ENCODE data around the gene TMEM158.

TMEM158 gene

DNA sequence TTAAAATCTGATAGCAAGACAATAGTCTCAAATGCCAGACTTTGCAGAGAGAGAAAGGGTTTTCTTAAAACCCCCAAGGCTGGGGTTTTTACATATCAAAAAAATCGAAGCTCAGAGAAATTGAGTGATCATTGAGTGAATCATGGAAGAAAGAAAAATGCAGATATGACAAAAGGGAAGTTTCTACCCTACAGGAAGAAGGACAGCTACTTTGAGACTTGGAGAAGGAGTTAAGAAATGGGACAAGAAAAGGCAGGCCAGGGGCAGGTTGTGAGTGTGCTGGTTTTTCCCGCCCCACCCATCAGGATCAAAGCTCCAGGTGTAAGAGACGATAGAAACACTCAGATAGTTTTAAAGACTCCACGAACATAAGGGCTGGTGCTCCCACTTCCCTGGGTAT is 18.6 kb downstream of the TMEM158 start:
- in situ Hi-C loops (cut with HindIII; ENCODE audit: low sequenced_read_pairs): no loop called here

DNA sequence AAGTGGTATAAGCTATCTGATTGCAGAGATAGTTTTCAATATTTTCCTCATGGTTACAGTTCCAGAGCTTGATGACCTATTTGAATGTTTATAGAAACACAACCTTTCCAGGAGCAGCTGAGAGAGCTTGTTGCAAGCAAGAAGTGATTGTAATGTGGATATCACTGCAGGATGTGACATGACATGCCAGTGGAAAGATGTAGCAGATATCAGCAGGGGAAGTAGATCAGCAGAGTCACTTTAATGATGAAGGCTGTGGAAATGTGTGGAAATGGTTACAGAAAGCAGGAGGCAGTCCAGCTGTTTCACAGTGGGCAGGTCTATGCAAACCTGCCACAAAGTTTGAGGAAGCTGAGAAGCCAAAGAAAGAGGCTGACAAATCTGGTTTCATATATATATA is 21.0 kb downstream of the TMEM158 start:
- in situ Hi-C loops (cut with HindIII; ENCODE audit: low sequenced_read_pairs): no loop called here

DNA sequence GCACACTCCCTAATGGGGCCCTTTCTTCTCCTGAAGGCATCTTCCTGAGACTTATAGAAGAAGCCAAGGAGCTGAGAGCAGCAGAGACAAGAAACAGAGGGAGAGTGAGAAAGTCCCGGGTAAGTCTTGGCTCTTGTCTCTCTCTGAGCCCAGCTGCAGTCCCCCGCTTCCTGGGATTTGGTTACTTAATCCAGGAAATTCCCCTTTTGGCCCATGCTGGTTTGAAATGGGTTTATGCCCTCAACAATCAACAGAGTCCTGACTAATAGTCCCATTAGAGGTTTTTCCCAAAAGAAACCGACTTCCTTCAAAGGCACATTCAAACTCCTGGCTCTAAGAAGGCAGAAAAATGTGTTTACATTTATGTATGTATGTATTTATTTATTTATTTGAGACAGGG is 22.0 kb downstream of the TMEM158 start:
- in situ Hi-C loops (cut with HindIII; ENCODE audit: low sequenced_read_pairs): no loop called here

DNA sequence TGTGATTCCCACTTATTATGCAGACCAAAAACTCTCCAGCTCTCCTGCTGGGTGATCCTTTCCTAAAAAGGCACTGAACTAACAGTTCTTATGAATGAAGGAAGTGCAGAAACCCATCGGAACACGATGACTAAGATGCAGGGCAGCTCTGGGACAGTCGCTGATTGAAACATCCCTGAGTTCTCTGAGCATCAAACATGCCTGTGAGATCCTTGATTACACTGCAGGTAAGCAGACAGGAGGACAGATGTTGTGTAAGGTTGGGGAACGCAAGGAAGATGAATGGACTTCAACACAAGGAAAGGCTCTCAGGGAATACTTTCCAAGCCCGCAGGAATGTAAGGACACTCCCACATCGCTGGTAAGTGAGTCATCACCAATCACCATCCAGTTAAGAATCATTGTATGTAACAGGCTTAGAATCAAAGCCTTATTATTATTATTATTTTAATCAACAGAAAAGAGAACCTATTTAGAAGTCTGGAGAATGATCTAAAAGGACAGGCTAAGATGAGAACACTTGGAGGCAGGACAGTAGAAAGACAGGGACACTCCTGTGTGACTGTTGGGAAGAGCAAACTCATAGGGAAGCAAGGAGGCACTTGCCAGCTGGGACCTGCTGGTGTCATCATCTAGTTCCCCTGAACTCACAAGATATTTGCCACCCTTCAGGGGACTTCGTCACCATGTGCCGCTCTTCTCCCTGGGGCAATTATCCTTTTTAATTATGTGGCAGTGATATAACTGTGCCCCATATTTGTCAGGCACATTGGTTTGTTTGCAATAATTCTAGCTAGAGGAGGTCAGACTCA is 26.0 kb downstream of the TMEM158 start:
- in situ Hi-C loops (cut with HindIII; ENCODE audit: low sequenced_read_pairs): no loop called here

DNA sequence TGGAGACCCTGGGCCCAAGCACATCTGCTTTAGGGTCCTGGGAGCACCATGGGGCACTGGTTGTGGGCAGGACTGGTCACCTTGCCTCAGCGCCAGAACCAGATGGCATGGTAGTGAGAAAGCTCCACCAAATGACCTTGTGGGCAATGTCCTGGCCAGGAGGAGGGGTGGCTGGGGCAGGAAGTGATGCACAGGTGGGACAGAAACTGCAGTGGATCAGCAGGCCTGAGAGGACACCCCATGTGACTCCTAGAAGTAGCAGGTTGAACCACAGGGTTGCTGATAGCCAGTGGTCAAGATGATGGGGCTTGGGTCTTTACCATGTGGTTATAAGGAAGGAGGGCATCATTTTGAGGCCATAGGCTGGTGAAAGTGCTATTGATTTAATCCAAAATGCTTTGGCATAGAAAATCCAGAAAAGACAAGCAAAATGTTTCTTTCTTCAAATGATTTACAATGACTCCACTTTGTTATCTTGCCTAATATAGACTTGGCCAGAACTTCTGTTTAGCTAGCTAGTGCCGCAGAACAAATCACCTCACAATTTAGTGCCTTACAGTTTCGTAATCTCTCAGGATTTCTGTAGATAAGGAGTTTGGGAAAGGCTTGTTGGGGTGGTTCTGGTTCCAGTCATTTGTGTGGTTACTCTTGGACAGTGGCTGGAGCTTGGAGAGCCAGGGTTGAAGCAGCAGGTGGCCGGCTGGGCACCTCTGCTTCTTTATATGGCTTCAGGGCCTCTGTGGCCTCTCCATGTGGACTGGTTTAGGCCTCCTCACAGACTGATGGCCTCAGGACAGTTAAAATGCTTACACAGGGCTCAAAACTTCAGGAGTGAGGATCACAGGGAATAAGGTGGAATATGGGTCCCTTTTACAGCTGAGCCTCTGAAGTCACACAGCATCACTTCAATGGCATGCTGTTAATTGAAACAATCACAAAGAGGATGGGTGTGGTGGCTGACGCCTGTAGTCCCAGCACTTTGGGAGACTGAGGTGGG is 27.5 kb downstream of the TMEM158 start:
- in situ Hi-C loops (cut with HindIII; ENCODE audit: low sequenced_read_pairs): no loop called here

DNA sequence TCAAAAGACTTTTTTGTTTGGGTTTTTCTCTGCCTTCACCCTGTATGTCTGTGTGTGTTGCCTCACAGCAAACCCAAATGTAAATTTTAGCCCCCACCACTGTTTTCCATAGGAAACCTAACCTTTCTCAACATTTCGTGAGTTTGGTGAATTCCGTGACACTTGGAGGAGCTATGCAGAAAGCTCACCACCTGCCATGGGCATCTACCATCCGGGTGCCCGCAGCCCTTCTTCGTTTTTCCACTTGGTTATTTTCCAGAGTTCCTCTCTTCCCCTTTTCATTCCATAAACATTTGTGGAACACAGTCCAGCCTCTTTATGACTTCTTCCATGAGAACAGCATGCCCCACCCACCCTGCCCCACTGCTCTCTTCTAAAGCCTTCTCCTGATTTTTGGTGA is 31.3 kb downstream of the TMEM158 start:
- in situ Hi-C loops (cut with HindIII; ENCODE audit: low sequenced_read_pairs): no loop called here

DNA sequence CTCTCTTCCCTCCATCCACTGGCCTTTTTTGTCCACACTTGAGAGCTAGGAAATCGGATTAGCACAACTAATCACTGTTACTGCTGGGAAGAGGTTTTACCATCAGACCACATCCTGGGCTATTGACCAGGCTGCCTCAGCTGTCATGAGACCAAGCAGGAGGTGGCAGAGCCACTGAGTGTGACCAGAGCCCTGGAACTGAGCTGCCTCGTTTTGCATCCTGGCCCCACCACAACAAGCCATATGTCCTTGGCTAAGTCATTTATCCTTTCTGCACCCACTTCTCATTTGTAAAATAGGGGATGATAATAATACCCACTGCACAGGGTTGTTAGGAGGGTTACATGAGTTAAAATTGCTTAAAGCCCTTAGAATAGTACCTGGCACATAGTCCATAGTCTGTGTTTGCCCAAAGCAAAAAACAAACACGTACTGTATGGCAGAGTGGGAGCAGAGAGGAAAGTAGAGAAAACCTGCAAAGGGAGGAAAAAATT is 34.1 kb downstream of the TMEM158 start:
- in situ Hi-C loops (cut with HindIII; ENCODE audit: low sequenced_read_pairs): no loop called here

DNA sequence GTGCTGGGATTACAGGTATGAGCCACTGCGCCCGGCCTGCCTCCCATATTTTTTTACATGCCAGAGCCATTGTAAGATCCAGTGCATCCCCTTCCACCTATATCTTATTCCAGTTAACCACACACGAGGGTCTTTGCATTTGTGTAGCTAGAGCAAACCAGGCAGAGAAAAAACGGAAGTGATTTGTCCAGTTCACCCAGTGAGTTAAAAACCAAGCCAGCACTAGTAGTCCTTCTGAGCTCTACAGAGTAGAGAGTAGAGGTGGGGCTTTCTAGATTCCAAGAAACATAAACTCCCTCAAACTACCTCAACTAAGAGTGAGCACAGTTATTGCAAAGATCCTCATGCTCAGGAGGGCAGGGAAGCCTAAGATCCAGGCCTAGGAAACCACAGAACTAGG is 34.7 kb downstream of the TMEM158 start:
- in situ Hi-C loops (cut with HindIII; ENCODE audit: low sequenced_read_pairs): no loop called here

DNA sequence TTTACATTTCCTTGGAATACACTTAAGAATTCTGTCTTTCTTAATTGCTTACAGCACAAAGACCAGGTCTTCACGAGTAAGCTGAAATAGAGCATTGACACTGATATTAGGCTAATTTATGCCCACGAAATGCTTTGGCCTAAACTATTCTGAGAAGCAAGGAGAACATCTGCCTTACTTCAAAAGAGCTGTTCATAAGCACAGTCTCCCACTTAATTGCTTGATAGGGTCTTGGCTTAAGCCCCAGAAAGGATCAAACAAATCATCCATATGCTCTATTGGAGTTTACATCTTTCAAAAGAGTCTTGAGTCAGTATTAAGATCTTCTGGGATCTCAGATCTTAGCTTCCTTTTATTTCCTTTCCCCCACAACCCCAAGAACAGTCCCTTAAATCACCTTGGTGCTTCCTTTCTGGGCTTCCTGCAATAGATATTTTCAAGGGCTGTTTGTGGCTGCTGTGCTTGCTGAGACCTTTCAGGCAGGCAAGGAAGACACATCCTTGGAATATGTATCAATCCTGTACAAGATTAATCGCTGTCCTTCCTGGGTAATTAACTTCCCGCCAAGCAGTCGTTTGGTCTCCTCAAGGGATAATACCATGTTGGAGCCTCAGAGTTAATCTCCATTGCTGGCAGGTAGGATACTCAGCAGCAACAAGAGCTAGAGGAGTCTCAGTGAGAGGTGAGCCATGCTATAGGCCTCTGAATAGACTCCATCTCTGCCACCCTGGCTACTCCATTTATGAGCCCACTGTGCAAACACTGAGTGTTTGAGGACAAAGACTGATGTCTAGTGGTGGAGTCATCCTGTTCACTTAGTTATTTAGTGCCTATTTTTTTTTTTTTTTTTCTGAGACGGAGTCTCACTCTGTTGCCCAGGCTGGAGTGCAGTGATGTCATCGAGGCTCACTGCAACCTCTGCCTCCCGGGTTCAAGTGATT is 37.1 kb downstream of the TMEM158 start:
- in situ Hi-C loops (cut with HindIII; ENCODE audit: low sequenced_read_pairs): no loop called here

DNA sequence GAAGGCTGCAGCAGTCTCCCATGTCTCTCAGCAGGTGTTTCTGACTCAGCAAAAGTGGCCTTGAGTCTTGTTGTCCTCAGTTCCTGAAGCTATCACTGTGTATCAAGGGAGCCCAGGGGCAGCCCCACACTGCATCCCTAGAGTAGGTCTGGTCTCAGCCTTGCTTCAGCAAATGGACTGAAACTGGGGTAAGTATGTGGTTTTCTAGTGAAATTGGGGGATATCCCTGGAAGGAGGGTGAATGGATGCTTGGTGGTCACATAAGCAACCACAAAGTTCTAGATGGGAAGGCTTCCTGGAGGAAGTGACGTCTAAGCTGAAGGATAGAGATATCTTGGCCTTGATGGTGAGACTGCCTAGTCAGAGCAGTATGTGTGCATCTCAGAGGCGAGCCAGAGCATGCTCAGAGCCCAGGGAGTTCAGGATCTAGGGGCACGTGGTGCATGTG is 38.4 kb downstream of the TMEM158 start:
- in situ Hi-C loops (cut with HindIII; ENCODE audit: low sequenced_read_pairs): no loop called here

DNA sequence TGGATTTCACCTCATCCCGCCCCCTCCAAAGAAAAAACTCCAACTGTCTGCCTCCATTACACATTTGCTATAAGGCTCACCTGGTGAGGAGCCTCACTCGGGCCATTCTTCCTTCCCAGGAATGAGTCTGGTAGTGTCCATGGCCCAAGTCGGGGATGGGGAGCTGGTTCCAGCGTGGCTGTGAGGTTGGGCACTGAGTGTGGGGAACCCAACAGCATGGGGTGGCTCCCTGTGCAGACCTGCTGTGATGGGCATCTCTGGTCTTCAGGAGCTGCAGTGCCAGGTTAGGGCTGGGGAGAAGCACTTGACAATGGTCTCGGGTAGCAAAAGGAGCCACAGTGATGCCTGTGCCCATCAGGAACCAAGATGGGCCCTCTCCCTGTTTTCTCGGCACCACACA is 39.2 kb downstream of the TMEM158 start:
- in situ Hi-C loops (cut with HindIII; ENCODE audit: low sequenced_read_pairs): no loop called here

DNA sequence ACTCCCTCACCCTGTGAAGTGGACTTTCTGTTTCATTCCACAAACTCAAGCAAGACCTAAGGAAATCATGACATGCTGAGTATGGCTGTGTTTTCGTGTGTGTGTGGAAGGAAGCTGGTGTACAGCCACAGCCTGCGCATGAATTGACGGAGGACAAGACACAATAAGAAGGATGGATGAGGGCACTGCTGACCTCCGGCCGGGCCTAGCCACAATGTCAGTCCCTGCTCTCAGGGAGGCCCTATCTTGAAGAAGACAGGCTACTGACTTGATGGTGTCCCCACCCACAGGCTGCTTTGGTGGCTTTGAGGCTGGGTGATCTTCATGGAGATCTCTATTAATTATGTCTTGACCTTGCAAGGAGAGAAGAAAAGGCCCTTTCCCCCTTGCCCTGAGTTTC is 40.6 kb downstream of the TMEM158 start:
- in situ Hi-C loops (cut with HindIII; ENCODE audit: low sequenced_read_pairs): no loop called here

DNA sequence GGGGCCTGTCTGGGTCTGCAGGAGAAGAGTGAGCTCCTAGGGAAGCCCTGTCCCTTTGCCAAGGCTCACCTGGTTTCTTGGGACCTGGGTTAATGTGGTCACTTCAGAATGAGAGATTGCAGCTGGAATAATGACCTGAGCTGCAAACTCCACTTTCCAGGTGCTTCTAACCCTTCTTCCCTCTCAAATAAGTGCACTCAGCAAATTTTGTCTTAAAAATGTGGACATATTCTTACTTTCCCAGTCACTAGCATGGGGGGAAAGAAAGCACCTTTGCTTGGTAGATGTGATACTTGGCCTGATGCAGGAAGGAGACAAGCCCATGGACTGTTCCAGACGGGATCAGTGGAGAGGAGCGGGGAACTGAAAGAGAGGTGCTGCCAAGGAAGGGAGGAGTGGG is 41.0 kb downstream of the TMEM158 start:
- in situ Hi-C loops (cut with HindIII; ENCODE audit: low sequenced_read_pairs): no loop called here

DNA sequence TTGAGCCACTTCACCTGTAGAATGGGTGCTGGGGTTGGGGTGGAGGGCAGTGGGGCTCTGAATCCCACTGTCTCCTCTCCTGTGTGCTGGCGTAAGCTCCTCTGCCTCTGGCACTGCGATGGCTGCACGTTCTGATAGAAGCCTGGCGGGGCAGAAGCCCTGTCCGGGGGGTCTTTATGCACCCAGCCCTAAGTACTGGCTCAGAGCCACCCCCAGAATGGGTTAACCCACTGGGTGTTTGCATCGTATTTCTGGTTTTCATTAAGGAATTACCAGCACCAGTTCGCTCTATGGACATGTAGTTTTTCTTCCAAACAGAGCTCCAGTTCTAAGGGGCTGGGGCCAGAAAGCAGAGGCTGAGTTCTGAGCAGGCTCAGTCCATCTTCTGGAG is 42.2 kb downstream of the TMEM158 start:
- in situ Hi-C loops (cut with HindIII; ENCODE audit: low sequenced_read_pairs): no loop called here

DNA sequence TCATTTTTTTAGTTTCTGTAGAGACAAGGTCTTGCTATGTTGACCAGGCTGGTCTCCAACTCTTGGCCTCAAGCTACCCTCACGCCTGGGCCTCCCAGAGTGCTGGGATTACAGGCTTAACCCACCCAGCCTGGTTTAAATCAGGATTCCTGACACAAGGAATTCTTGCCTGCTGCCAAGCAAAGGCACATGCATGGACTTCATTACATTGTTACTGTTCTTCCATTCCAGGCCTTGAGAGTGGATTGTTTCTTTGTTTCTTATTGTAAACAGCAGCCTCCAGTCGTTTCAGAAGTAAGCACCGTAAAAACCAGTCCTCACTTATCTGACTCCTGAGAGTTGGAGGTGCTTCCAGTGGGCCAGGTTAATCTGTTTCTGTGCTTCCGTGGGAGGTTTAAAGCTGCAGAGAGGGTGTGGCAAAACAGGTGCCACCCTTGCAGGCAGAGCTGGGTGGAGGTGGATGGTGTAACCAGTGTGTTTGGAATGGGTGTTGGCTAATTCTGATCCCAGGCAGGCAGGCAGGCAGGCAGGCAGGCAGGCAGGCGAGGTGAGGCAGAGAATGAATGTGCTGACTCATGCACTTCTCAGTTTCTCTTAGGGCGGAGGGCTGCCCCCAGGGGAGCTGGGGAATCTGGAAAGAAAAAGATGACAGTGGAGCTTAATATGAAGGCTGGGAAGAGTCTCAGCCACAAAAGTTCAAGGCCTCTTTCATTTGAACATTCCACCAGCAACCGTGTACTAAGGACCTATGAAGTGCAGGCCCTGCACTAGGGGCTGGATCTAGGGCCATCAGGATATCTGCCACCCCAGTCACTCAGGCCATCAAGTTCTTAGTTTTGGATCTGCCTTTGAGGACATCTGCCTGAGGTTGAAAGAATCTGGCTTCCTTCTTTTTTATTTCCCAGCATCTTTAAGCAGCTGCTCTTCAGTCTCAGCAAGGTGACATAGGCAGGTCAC is 42.9 kb downstream of the TMEM158 start:
- in situ Hi-C loops (cut with HindIII; ENCODE audit: low sequenced_read_pairs): no loop called here

DNA sequence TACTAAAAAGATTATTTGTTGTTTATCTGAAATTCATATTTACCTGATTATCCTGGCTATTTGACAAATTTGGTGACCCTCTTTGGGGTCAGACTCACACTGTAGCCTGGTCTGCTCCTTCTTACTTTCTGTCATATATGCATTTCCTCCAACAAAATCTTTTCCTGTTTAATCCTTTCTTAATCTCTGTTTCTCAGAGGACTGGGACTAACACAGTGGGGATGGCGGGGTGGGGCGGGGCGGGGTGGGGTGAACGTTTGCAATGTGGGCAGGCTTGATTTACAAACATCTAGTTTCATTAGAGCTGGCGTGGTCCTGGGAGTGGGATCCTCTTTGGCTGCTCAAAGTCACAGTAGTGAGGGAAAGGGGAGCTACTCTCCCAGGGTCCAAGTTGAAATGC is 44.6 kb downstream of the TMEM158 start:
- in situ Hi-C loops (cut with HindIII; ENCODE audit: low sequenced_read_pairs): no loop called here

DNA sequence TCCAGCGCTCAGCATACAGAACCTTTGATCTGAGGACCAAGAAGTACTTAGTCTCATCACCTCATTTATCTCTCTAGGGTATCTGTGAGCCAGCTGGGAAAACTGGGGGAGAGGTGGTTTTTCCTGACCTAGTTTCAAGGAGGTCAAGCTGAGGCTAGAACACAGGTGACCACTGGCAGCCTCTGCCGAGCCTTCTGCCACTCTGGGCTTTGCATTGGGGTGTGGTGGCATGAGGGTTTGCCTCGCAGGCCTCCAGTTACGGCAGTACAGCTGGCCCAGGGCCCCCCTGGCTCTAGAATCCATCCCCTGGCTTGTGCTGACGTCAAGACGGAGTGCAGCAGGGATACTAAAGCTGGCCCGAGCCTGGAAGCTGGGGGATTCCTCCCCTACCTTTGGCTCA is 45.2 kb downstream of the TMEM158 start:
- in situ Hi-C loops (cut with HindIII; ENCODE audit: low sequenced_read_pairs): no loop called here

DNA sequence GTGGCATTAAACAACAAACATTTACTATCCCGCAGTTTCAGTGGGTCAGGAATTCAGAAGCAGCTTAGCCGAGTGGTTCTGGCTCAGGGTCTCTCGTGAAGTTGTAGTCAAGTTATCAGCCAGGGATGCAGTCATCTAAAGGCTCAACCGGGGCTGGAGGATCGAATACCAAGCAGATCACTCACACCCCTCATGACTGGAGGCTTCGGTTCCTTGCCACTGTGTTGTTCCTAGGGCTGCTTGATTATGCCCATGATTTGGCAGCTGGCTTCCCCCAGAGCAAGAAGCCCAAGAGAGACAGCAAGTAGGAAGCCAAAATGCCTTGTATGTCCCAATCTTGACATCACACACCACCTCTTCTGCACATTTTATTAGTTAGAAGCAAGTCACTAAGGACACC is 46.0 kb downstream of the TMEM158 start:
- in situ Hi-C loops (cut with HindIII; ENCODE audit: low sequenced_read_pairs): no loop called here

DNA sequence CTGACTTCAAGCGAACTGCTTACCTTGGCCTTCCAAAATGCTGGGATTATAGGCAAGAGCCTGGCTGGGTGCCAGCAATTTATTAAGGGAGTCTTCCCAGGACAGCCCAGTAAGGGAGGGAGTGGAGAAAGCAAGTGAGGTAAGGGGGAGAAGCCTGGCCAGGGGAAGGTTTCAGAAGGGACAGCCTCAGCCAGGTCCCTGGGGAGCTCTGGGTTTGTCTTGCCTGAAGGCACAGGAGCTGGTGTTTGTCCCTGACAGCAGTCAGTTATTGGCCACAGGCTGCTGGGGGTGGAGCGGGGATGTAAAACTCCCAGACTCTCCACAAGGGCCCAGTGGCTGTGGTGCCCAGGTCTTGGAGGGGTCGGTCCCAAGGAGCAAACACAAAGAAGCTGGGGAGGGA is 46.9 kb downstream of the TMEM158 start:
- in situ Hi-C loops (cut with HindIII; ENCODE audit: low sequenced_read_pairs): no loop called here
